Neutrophil (primary cell): Measurements from ENCODE around the gene ZNF148.

ENCODE experiments used
- H3K27ac ChIP-seq: fragments of 200-600 bp; sonication (generic); 2 replicates; pipeline ENCODE4 v1.5.1; 2016; ENCODE audit warnings: mild to moderate bottlenecking, moderate library complexity
- H3K27me3 ChIP-seq: fragments of 200-600 bp; sonication (generic); 2 replicates; pipeline ENCODE4 v1.6.0; 2016; ENCODE audit warnings: mild to moderate bottlenecking
- H3K36me3 ChIP-seq: fragments of 200-600 bp; sonication (generic); 2 replicates; pipeline ENCODE4 v1.5.1; 2017
- H3K4me1 ChIP-seq, 2 experiments: fragments of 200-600 bp in 1 of 2; sonication (generic) in 1 of 2; 1 replicate in 1 of 2; 2 replicates in 1 of 2; pipeline versions ENCODE4 v1.5.1 to v1.6.1; 2013 to 2016; ENCODE audit warnings: low read depth in 1 of 2, low read length in 1 of 2, mild to moderate bottlenecking in 1 of 2, moderate library complexity in 1 of 2; ENCODE audit not compliant: control insufficient read depth in 1 of 2, insufficient read depth in 1 of 2
- H3K4me3 ChIP-seq, 2 experiments: fragments of 200-600 bp in 1 of 2; sonication (generic) in 1 of 2; 1 replicate in 1 of 2; 2 replicates in 1 of 2; pipeline ENCODE4 v1.5.1; 2013 to 2016; ENCODE audit warnings: low read depth in 1 of 2, low read length in 1 of 2, mild to moderate bottlenecking in 1 of 2, moderate library complexity in 1 of 2
- H3K9me3 ChIP-seq: fragments of 200-600 bp; sonication (generic); 2 replicates; pipeline ENCODE4 v1.5.1; 2016
- CTCF ChIP-seq: fragments of 200-600 bp; sonication (generic); IDR thresholded peaks from 2 replicates; pipeline ENCODE4 v1.5.1; 2016; ENCODE audit warnings: antibody characterized with exemption

The ZNF148 gene

GRCh38 chr3:125194849-125195601 lies 180.1 kb downstream of the ZNF148 start:
- H3K36me3 ChIP-seq = no peaks in the 10 kb centered on the region
- H3K9me3 ChIP-seq = no peaks in the 10 kb centered on the region
- peaks cover 3% of the 10 kb centered on the region for H3K27me3 ChIP-seq
- H3K4me3 ChIP-seq = no peak overlapping the region
- no peak overlapping the region for H3K27ac ChIP-seq
- TF ChIP-seq CTCF = no peak
- no peaks in the 10 kb centered on the region for H3K4me1 ChIP-seq

- Histone ChIP-seq H3K4me3 (no peak overlapping the region), H3K36me3 (no peaks in the 10 kb centered on the region), H3K4me1 (no peaks in the 10 kb centered on the region), H3K9me3 (no peaks in the 10 kb centered on the region), H3K27me3 (peaks cover 3% of the 10 kb centered on the region), H3K27ac (no peak overlapping the region)
- TF ChIP-seq CTCF = no peak
These were observed 180.9 kb downstream of the ZNF148 start for GRCh38 chr3:125194061-125194848.

- Histone ChIP-seq H3K4me1 (no peaks in the 10 kb centered on the region), H3K36me3 (no peaks in the 10 kb centered on the region), H3K27ac (no peak overlapping the region), H3K4me3 (no peak overlapping the region), H3K27me3 (peaks cover 3% of the 10 kb centered on the region), H3K9me3 (no peaks in the 10 kb centered on the region)
- no peak for TF ChIP-seq CTCF
These were observed 182.7 kb downstream of the ZNF148 start for GRCh38 chr3:125192190-125193035.

- Histone ChIP-seq H3K36me3 (no peaks in the 10 kb centered on the region), H3K4me1 (no peaks in the 10 kb centered on the region), H3K9me3 (no peaks in the 10 kb centered on the region), H3K27ac (no peak overlapping the region), H3K27me3 (peaks cover 3% of the 10 kb centered on the region), H3K4me3 (no peak overlapping the region)
- no peak for TF ChIP-seq CTCF
These were observed 183.4 kb downstream of the ZNF148 start for GRCh38 chr3:125191730-125192129.

GRCh38 chr3:125191256-125191655 lies 183.9 kb downstream of the ZNF148 start:
- Histone ChIP-seq H3K4me3 (no peak overlapping the region), H3K9me3 (no peaks in the 10 kb centered on the region), H3K27me3 (peaks cover 3% of the 10 kb centered on the region), H3K27ac (no peak overlapping the region), H3K36me3 (no peaks in the 10 kb centered on the region), H3K4me1 (no peaks in the 10 kb centered on the region)
- no peak for TF ChIP-seq CTCF
